Prostate gland (tissue), 1 donor: Measurements from ENCODE around the gene SOX15.

Experiments used
- POLR2A ChIP-seq: fragments of 450-650 bp; IDR thresholded peaks from one replicate; pipeline ENCODE4 v1.6.1; 2016; ENCODE audit warnings: antibody characterized with exemption, mild to moderate bottlenecking
- POLR2AphosphoS5 ChIP-seq: sonication (generic); formaldehyde crosslinking; IDR thresholded peaks from one replicate; pipeline ENCODE4 v1.6.1; 2017; ENCODE audit warnings: antibody characterized with exemption

DNA sequence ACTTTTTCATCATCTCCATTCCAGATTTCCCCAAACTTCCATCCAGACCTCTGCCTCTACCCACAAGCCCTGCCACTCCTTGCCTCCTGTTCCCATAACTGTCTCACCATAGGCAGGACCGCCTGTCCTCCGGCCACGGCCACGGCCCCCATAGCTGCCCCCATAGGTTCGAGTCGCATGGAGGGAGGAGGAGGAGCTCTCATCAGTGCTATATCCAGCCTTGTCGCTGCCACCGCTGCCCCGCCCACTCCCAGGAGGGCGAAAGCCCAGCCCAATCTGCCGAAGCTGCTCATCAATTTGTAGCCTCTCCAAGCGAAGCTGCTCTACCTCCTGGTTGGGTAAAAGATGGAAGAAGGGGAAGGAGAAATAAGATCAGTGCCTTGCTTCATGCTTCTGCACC, 3.4 kb upstream of the SOX15 start:
- TF ChIP-seq POLR2AphosphoS5 (no peak), POLR2A (no peak)
